SK-N-SH (cell line): Measurements from ENCODE around the gene LLGL2.

ENCODE experiments used
- POLR2AphosphoS5 ChIP-seq: IDR thresholded peaks from 2 replicates; pipeline ENCODE4 v1.6.1; 2012; ENCODE audit warnings: low read depth, low read length
- TF ChIP-seq, protein P1 (sequence below): IDR thresholded peaks from 2 replicates; pipeline ENCODE4; 2012

DNA sequence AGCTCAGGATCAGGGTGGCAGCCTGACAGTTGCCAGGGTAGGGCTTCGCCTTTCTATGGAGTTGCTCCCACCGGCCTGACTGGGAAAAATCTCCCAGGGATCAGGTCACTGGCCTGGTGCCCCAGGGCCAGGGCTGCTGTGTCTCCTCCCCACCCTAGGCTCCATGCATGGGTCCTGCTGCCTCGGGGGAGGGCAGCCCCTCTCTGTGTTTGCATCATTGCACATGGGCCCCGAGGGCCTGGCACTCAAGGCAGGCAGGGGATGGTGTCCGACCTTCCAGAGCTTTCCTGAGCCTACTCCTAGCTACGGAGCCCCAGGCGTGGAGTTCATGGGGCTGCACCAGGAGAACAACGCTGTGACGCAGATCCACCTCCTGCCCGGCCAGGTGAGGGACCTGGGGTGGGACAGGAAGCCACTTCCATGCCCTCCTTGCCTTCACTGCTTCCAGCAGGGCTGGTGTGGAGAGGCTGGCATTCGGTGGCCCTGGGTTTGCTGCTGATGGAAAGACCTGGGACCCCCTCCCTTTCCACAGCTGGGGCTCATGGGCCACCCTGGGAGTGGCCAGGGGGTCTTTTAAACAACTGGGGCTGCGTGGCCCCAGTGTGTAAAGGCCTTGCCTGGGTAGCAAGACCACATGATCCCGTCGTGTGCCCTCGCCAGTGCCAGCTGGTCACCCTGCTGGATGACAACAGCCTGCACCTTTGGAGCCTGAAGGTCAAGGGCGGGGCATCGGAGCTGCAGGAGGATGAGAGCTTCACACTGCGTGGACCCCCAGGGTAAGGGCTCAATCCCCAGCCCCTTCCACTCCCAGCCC is 32.6 kb downstream of the LLGL2 start:
- TF ChIP-seq POLR2AphosphoS5 = no peak
- TF ChIP-seq, protein P1, sequence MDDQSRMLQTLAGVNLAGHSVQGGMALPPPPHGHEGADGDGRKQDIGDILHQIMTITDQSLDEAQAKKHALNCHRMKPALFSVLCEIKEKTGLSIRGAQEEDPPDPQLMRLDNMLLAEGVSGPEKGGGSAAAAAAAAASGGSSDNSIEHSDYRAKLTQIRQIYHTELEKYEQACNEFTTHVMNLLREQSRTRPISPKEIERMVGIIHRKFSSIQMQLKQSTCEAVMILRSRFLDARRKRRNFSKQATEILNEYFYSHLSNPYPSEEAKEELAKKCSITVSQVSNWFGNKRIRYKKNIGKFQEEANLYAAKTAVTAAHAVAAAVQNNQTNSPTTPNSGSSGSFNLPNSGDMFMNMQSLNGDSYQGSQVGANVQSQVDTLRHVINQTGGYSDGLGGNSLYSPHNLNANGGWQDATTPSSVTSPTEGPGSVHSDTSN = no peak
